Trophoblast cell (in vitro differentiated cells and primary cell): ENCODE measurements around the gene UBAC1.

Experiments
- DNase-seq, 2 donors: peaks; one replicate each; pipeline ENCODE4 v3.0.0-alpha.2; 2016
- H2AFZ ChIP-seq: 2 replicates; pipeline ENCODE4 v1.6.1; 2013; ENCODE audit warnings: low read length, moderate library complexity, mild to moderate bottlenecking; ENCODE audit not compliant: insufficient read depth, poor library complexity
- H2AK5ac ChIP-seq: 2 replicates; pipeline ENCODE4 v1.6.1; 2013; ENCODE audit warnings: mild to moderate bottlenecking, low read length
- H2BK120ac ChIP-seq: 2 replicates; pipeline ENCODE4 v1.6.1; 2013; ENCODE audit warnings: low read length, mild to moderate bottlenecking, moderate library complexity; ENCODE audit not compliant: insufficient read depth, poor library complexity
- H2BK12ac ChIP-seq: 2 replicates; pipeline ENCODE4 v1.6.1; 2013; ENCODE audit warnings: mild to moderate bottlenecking, low read length, moderate library complexity
- H2BK5ac ChIP-seq: 2 replicates; pipeline ENCODE4 v1.6.1; 2013; ENCODE audit warnings: low read length, low read depth, moderate library complexity, mild to moderate bottlenecking; ENCODE audit not compliant: poor library complexity
- H3K14ac ChIP-seq: 2 replicates; pipeline ENCODE4 v1.6.1; 2013; ENCODE audit warnings: mild to moderate bottlenecking, low read length
- H3K18ac ChIP-seq: 2 replicates; pipeline ENCODE4 v1.6.1; 2013; ENCODE audit warnings: mild to moderate bottlenecking, low read length
- H3K23ac ChIP-seq: 2 replicates; pipeline ENCODE4 v1.6.1; 2013; ENCODE audit warnings: low read length
- H3K27ac ChIP-seq: 2 replicates; pipeline ENCODE4 v1.5.1; 2013; ENCODE audit warnings: low read depth, mild to moderate bottlenecking, inconsistent platforms, low read length, moderate library complexity
- H3K27me3 ChIP-seq: 2 replicates; pipeline ENCODE4 v1.6.1; 2013; ENCODE audit warnings: inconsistent platforms, mild to moderate bottlenecking, low read length, moderate library complexity; ENCODE audit not compliant: insufficient read depth
- H3K36me3 ChIP-seq, 2 experiments: 1 replicate in 1 of 2; 2 replicates in 1 of 2; pipeline ENCODE4 v1.6.1; 2013; ENCODE audit warnings: low read length in 2 of 2, mild to moderate bottlenecking in 2 of 2, moderate library complexity in 1 of 2; ENCODE audit not compliant: insufficient read depth in 2 of 2, control insufficient read depth in 1 of 2
- H3K4ac ChIP-seq: 2 replicates; pipeline ENCODE4 v1.6.1; 2013; ENCODE audit warnings: low read depth, mild to moderate bottlenecking, low read length, moderate library complexity
- H3K4me1 ChIP-seq, 2 experiments: 1 replicate in 1 of 2; 2 replicates in 1 of 2; pipeline ENCODE4 v1.6.1; 2013; ENCODE audit warnings: low read length in 2 of 2, mild to moderate bottlenecking in 2 of 2, moderate library complexity in 1 of 2; ENCODE audit not compliant: insufficient read depth in 2 of 2, control insufficient read depth in 1 of 2
- H3K4me2 ChIP-seq: 2 replicates; pipeline ENCODE4 v1.6.1; 2013; ENCODE audit warnings: inconsistent platforms, mild to moderate bottlenecking, low read length, moderate library complexity
- H3K4me3 ChIP-seq: 2 replicates; pipeline ENCODE4 v1.5.1; 2013; ENCODE audit warnings: mild to moderate bottlenecking, low read depth, low read length, inconsistent platforms
- H3K79me1 ChIP-seq: one replicate; pipeline ENCODE4 v1.6.1; 2013; ENCODE audit warnings: low read length
- H3K79me2 ChIP-seq: 2 replicates; pipeline ENCODE4 v1.6.1; 2013; ENCODE audit warnings: low read length, mild to moderate bottlenecking; ENCODE audit not compliant: control insufficient read depth, insufficient read depth, poor library complexity
- H3K9ac ChIP-seq: 2 replicates; pipeline ENCODE4 v1.6.1; 2013; ENCODE audit warnings: mild to moderate bottlenecking, low read length
- H3K9me3 ChIP-seq: 2 replicates; pipeline ENCODE4 v1.6.1; 2013; ENCODE audit warnings: low read depth, mild to moderate bottlenecking, control low read depth, inconsistent platforms, low read length; ENCODE audit not compliant: insufficient read depth
- H4K12ac ChIP-seq: 2 replicates; pipeline ENCODE4 v1.6.1; 2013; ENCODE audit warnings: low read depth, mild to moderate bottlenecking, low read length, moderate library complexity
- H4K8ac ChIP-seq: 2 replicates; pipeline ENCODE4 v1.6.1; 2013; ENCODE audit warnings: low read depth, mild to moderate bottlenecking, low read length, moderate library complexity
- H4K91ac ChIP-seq: one replicate; pipeline ENCODE4 v1.6.1; 2013; ENCODE audit warnings: low read depth, mild to moderate bottlenecking, low read length, moderate library complexity
- WGBS: extraction: QIAGEN DNeasy Blood & Tissue Kit; methylation state at CpG from one replicate; pipeline ENCODE4 v1.1.7; 2013; ENCODE audit warnings: missing lambda C conversion rate; ENCODE audit not compliant: insufficient read length, insufficient coverage; ENCODE audit errors: extremely low coverage; 5-methylcytosine and 5-hydroxymethylcytosine counted together

Gene UBAC1

GRCh38 chr9:135962696-135963307, 1.6 kb upstream of the UBAC1 start:
- Histone ChIP-seq H4K12ac (no peak overlapping the region), H3K18ac (no peak overlapping the region), H3K27ac (no peak overlapping the region), H2BK12ac (no peak overlapping the region), H3K4ac (no peak overlapping the region), H3K23ac (no peak overlapping the region), H3K14ac (no peak overlapping the region), H3K9ac (no peak overlapping the region), H3K79me1 (peaks cover 6% of the 10 kb centered on the region), H4K91ac (no peak overlapping the region), H3K9me3 (peaks cover 2% of the 10 kb centered on the region), H2BK5ac (no peak overlapping the region), H2AFZ (no peak overlapping the region), H3K4me3 (no peak overlapping the region), H3K79me2 (peaks cover 10% of the 10 kb centered on the region), H2AK5ac (no peak overlapping the region), H3K36me3 (no peaks in the 10 kb centered on the region), H3K4me2 (no peak overlapping the region), H3K27me3 (no peaks in the 10 kb centered on the region), H3K4me1 (peaks cover 2 to 14% of the 10 kb centered on the region in 2 experiments), H4K8ac (no peak overlapping the region), H2BK120ac (no peak overlapping the region)
- WGBS: no CpG with 5 or more reads among the region's 11 CpGs
- no peak for DNase-seq

- no peak overlapping the region for H2BK5ac ChIP-seq
- H3K9me3 ChIP-seq: peaks cover 2% of the 10 kb centered on the region
- H3K36me3 ChIP-seq: no peaks in the 10 kb centered on the region
- no peak overlapping the region for H4K12ac ChIP-seq
- peaks cover 2 to 14% of the 10 kb centered on the region in 2 experiments for H3K4me1 ChIP-seq
- no peak overlapping the region for H3K9ac ChIP-seq
- H3K79me1 ChIP-seq: peaks cover 6% of the 10 kb centered on the region
- H2BK12ac ChIP-seq: no peak overlapping the region
- peaks cover 10% of the 10 kb centered on the region for H3K79me2 ChIP-seq
- H2AK5ac ChIP-seq: no peak overlapping the region
- no peak for DNase-seq
- no CpG with 5 or more reads among the region's 15 CpGs for WGBS
- peak overlapping the region; percentile 51 for H2AFZ ChIP-seq
- H3K23ac ChIP-seq: no peak overlapping the region
- no peak overlapping the region for H3K4me2 ChIP-seq
- no peaks in the 10 kb centered on the region for H3K27me3 ChIP-seq
- no peak overlapping the region for H2BK120ac ChIP-seq
- no peak overlapping the region for H3K4ac ChIP-seq
- H3K27ac ChIP-seq: no peak overlapping the region
- no peak overlapping the region for H3K18ac ChIP-seq
- H4K91ac ChIP-seq: no peak overlapping the region
- H3K14ac ChIP-seq: no peak overlapping the region
- no peak overlapping the region for H3K4me3 ChIP-seq
- H4K8ac ChIP-seq: peak overlapping the region; percentile 62
Measured at GRCh38 chr9:135961811-135962695, 880 bp upstream of the UBAC1 start.

- Histone ChIP-seq H2BK12ac (no peak overlapping the region), H3K4me3 (peak overlapping the region; percentile 94), H3K18ac (peak overlapping the region; percentile 63), H4K91ac (peak overlapping the region; percentile 74), H3K27ac (peak overlapping the region; percentile 37), H3K14ac (peak overlapping the region; percentile 93), H4K12ac (peak overlapping the region; percentile 82), H3K23ac (no peak overlapping the region), H3K4ac (peak overlapping the region; percentile 84), H3K36me3 (peaks cover 0 to 4% of the 10 kb centered on the region in 2 experiments), H2AK5ac (peak overlapping the region; percentile 18), H2BK5ac (peak overlapping the region; percentile 18), H3K9ac (peak overlapping the region; percentile 82), H3K79me2 (peaks cover 10% of the 10 kb centered on the region), H3K9me3 (peaks cover 7% of the 10 kb centered on the region), H3K79me1 (peaks cover 6% of the 10 kb centered on the region), H3K4me1 (peaks cover 2 to 14% of the 10 kb centered on the region in 2 experiments), H2AFZ (peak overlapping the region; percentile 86), H3K4me2 (peak overlapping the region; percentile 95), H3K27me3 (no peaks in the 10 kb centered on the region), H4K8ac (peak overlapping the region; percentile 63), H2BK120ac (peak overlapping the region; percentile 41)
- DNase-seq: peak in 1 of 2 donors; percentile 32
- WGBS: no CpG with 5 or more reads among the region's 74 CpGs
Measured at GRCh38 chr9:135960411-135961276, 529 bp downstream of the UBAC1 start.

GRCh38 chr9:135959814-135960213, 1.4 kb downstream of the UBAC1 start:
- Histone ChIP-seq H3K27me3 (no peaks in the 10 kb centered on the region), H3K79me1 (peaks cover 6% of the 10 kb centered on the region), H2AFZ (no peak overlapping the region), H2BK120ac (no peak overlapping the region), H2BK5ac (no peak overlapping the region), H3K9ac (no peak overlapping the region), H4K12ac (no peak overlapping the region), H3K9me3 (peaks cover 4% of the 10 kb centered on the region), H3K18ac (no peak overlapping the region), H2AK5ac (no peak overlapping the region), H3K4me3 (no peak overlapping the region), H3K79me2 (peaks cover 10% of the 10 kb centered on the region), H4K8ac (no peak overlapping the region), H3K27ac (no peak overlapping the region), H4K91ac (no peak overlapping the region), H2BK12ac (no peak overlapping the region), H3K36me3 (peaks cover under 1 to 4% of the 10 kb centered on the region in 2 experiments), H3K4me1 (peaks cover 2 to 14% of the 10 kb centered on the region in 2 experiments), H3K14ac (no peak overlapping the region), H3K4me2 (peak overlapping the region; percentile 95), H3K23ac (no peak overlapping the region), H3K4ac (peak overlapping the region; percentile 38)
- DNase-seq: no peak
- no CpG with 5 or more reads among the region's 9 CpGs for WGBS
